ENCODE results near the gene GYG2. TPM values are rescaled to one million over a fixed set of nuclear protein-coding genes. Genes with fewer than 3 reads are reported as not detected.

Gene GYG2
- polyA plus RNA-seq, 1 of the 3 experiments (the other 2 are of a cell fraction): 1.8 TPM

DNA sequence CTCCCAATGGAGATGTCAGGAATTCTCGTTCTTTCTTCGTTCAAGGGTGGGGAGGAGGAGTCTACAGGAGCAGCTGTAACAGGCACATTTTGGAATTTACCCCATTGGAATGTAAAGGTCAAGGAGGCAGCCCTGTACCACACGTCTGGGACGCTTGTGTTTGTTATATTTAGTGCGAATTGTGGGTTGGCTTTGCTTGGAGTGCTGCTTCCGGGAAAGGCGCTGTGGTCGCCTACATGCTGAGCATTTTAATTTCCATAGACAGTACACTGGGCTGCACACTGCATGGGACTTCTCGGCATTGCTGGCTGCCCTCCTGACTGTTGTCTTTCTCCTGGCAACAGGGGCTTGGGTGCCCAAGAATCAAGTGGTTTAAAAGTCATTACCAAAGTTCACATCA, 12.8 kb downstream of the GYG2 start (continued):
- TF ChIP-seq RFX5 (IDR thresholded peaks at IDR 0.05; ENCODE audit: low read length): no peak
- no peak for TF ChIP-seq NFIC (IDR thresholded peaks at IDR 0.05; ENCODE audit: borderline replicate concordance)
- no peak for TF ChIP-seq EP300 (IDR thresholded peaks at IDR 0.05; ENCODE audit: borderline replicate concordance in 1 of 2, low read depth in 1 of 2, low read length in 1 of 2)
- TF ChIP-seq TAF1 (IDR thresholded peaks at IDR 0.05; ENCODE audit: borderline replicate concordance, low read depth, low read length): no peak

DNA sequence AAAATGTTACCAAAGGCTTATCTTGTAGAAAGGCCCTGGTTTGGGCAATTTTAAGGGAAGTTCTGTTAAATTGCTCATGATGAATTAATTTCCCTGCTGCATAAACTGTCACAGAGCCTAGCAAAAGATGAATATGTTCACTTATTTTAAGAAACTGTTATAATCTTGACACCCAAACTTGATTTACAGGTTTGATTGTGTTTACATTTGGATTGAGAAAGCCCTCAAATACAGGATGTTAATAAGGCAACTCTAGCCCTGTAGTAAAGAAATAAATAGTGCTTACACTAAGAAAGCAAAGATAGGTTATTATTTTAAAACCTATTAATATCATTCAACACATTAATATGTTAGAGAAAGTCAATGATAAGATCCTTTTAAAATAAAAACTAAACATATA, 18.3 kb downstream of the GYG2 start:
- H3K4me2 ChIP-seq: no peak overlapping the region
- H3K79me2 ChIP-seq (ENCODE audit: insufficient read depth): no peaks in the 10 kb centered on the region
- H3K4me1 ChIP-seq (ENCODE audit: control insufficient read depth in 1 of 2, insufficient read depth in 2 of 2, low read depth in 1 of 2, low read length in 1 of 2): no peaks in the 10 kb centered on the region
- TF ChIP-seq, protein P1, sequence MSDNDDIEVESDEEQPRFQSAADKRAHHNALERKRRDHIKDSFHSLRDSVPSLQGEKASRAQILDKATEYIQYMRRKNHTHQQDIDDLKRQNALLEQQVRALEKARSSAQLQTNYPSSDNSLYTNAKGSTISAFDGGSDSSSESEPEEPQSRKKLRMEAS (IDR thresholded peaks at IDR 0.05; ENCODE audit: low read depth): no peak
- TF ChIP-seq RFX5 (IDR thresholded peaks at IDR 0.05; ENCODE audit: low read length) (no peak), YY1 (IDR thresholded peaks at IDR 0.05; ENCODE audit: low read depth) (no peak)
- TF ChIP-seq, protein P2, sequence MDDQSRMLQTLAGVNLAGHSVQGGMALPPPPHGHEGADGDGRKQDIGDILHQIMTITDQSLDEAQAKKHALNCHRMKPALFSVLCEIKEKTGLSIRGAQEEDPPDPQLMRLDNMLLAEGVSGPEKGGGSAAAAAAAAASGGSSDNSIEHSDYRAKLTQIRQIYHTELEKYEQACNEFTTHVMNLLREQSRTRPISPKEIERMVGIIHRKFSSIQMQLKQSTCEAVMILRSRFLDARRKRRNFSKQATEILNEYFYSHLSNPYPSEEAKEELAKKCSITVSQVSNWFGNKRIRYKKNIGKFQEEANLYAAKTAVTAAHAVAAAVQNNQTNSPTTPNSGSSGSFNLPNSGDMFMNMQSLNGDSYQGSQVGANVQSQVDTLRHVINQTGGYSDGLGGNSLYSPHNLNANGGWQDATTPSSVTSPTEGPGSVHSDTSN (IDR thresholded peaks at IDR 0.05): no peak
- TF ChIP-seq, protein P3, sequence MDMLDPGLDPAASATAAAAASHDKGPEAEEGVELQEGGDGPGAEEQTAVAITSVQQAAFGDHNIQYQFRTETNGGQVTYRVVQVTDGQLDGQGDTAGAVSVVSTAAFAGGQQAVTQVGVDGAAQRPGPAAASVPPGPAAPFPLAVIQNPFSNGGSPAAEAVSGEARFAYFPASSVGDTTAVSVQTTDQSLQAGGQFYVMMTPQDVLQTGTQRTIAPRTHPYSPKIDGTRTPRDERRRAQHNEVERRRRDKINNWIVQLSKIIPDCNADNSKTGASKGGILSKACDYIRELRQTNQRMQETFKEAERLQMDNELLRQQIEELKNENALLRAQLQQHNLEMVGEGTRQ (IDR thresholded peaks at IDR 0.05; ENCODE audit: borderline replicate concordance, low read depth, low read length): no peak
- H4K20me1 ChIP-seq (ENCODE audit: insufficient read depth): no peaks in the 10 kb centered on the region
- ChIA-PET POLR2A (no interaction called here), CTCF (no interaction called here)
- no peak overlapping the region for H3K27ac ChIP-seq (ENCODE audit: low read depth in 2 of 2, low read length in 1 of 2)
- H3K4me3 ChIP-seq (ENCODE audit: low read depth in 2 of 2, low read length in 1 of 2): no peak overlapping the region
- no peak for DNase-seq
- H3K9me2 ChIP-seq: no peaks in the 10 kb centered on the region
- no peak overlapping the region for H3K9ac ChIP-seq
- H3K36me3 ChIP-seq (replicated peaks in 1 of 2; ENCODE audit: control insufficient read depth in 1 of 2, insufficient read depth in 2 of 2, low read length in 1 of 2): no peaks in the 10 kb centered on the region
- no peaks in the 10 kb centered on the region for H3K9me3 ChIP-seq
- H2AFZ ChIP-seq (ENCODE audit: low read depth): no peak overlapping the region
- peaks cover 6% of the 10 kb centered on the region for H3F3A ChIP-seq (replicated peaks; ENCODE audit: insufficient read depth)
- H3K27me3 ChIP-seq (ENCODE audit: insufficient read depth): no peaks in the 10 kb centered on the region; the same call in 1 of the 2 replicates

DNA sequence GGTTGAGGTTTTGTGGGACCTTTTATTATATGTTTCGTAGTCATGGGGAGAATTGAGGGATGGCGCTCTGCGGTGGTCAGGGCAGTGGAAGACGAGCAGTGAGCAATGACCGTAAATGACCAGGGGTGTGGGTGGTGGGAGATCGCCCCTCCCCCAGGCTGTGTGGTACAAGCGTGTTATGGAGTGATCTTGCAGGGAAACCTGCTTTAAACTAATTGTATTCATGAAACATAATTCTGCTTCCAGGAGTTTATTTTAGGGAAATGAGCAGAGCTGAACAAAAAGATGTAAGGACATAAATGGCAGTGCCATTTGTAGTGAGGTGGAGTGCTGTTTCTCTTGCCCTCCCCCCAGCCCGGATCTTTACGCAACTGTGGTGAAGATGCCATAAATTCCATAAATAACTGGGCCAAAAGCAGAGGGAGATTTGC, 20.2 kb downstream of the GYG2 start:
- H4K20me1 ChIP-seq (ENCODE audit: insufficient read depth): no peaks in the 10 kb centered on the region
- TF ChIP-seq FOSL2 (IDR thresholded peaks at IDR 0.05; ENCODE audit: borderline replicate concordance, low read depth) (no peak), YY1 (IDR thresholded peaks at IDR 0.05; ENCODE audit: low read depth) (no peak), SMC3 (IDR thresholded peaks at IDR 0.05; ENCODE audit: low read depth, low read length) (no peak), ELF1 (IDR thresholded peaks at IDR 0.05) (no peak), MEF2A (IDR thresholded peaks at IDR 0.05; ENCODE audit: borderline replicate concordance, low read depth) (no peak), JUND (IDR thresholded peaks at IDR 0.05) (no peak), GABPA (IDR thresholded peaks at IDR 0.05; ENCODE audit: low read depth) (no peak), TAF1 (IDR thresholded peaks at IDR 0.05; ENCODE audit: borderline replicate concordance, low read depth, low read length) (no peak), FOXM1 (IDR thresholded peaks at IDR 0.05; ENCODE audit: low read depth) (no peak), MXI1 (IDR thresholded peaks at IDR 0.05; ENCODE audit: low read depth, low read length) (no peak), CHD2 (IDR thresholded peaks at IDR 0.05; ENCODE audit: low read length, partially characterized antibody) (no peak)
- TF ChIP-seq, protein P4, sequence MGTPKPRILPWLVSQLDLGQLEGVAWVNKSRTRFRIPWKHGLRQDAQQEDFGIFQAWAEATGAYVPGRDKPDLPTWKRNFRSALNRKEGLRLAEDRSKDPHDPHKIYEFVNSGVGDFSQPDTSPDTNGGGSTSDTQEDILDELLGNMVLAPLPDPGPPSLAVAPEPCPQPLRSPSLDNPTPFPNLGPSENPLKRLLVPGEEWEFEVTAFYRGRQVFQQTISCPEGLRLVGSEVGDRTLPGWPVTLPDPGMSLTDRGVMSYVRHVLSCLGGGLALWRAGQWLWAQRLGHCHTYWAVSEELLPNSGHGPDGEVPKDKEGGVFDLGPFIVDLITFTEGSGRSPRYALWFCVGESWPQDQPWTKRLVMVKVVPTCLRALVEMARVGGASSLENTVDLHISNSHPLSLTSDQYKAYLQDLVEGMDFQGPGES (IDR thresholded peaks at IDR 0.05; ENCODE audit: low read depth, low read length): no peak
- TF ChIP-seq, protein P5, sequence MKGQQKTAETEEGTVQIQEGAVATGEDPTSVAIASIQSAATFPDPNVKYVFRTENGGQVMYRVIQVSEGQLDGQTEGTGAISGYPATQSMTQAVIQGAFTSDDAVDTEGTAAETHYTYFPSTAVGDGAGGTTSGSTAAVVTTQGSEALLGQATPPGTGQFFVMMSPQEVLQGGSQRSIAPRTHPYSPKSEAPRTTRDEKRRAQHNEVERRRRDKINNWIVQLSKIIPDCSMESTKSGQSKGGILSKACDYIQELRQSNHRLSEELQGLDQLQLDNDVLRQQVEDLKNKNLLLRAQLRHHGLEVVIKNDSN (IDR thresholded peaks at IDR 0.05; ENCODE audit: borderline replicate concordance, low read depth): no peak
- WGBS (ENCODE audit: low lambda C conversion rate): 45% methylated on average over 9 of the region's 9 CpGs
- no peak overlapping the region for H3K9ac ChIP-seq
- peak overlapping the region; percentile 40; the same call in 1 of the 2 replicates for H3K4me2 ChIP-seq
- H3K27ac ChIP-seq (ENCODE audit: low read depth in 2 of 2, low read length in 1 of 2): peak overlapping the region in 1 of 2 experiments; percentile 14; a peak in 2 of 4 replicates
- H3K4me3 ChIP-seq (ENCODE audit: low read depth in 2 of 2, low read length in 1 of 2): no peak overlapping the region
- H2AFZ ChIP-seq (ENCODE audit: low read depth): peak overlapping the region; percentile 62; the same call in 1 of the 2 replicates
- H3K9me2 ChIP-seq: no peaks in the 10 kb centered on the region
- no peak for DNase-seq
- H3K27me3 ChIP-seq (ENCODE audit: insufficient read depth): no peaks in the 10 kb centered on the region; the same call in 1 of the 2 replicates
- H3K4me1 ChIP-seq (ENCODE audit: control insufficient read depth in 1 of 2, insufficient read depth in 2 of 2, low read depth in 1 of 2, low read length in 1 of 2): no peaks in the 10 kb centered on the region
- no peaks in the 10 kb centered on the region; the same call in 1 of the 2 replicates for H3K9me3 ChIP-seq
- CTCF ChIA-PET: no interaction called here
- H3K36me3 ChIP-seq (replicated peaks in 1 of 2; ENCODE audit: control insufficient read depth in 1 of 2, insufficient read depth in 2 of 2, low read length in 1 of 2): no peaks in the 10 kb centered on the region
- peaks cover 6% of the 10 kb centered on the region for H3F3A ChIP-seq (replicated peaks; ENCODE audit: insufficient read depth)
- no peaks in the 10 kb centered on the region for H3K79me2 ChIP-seq (ENCODE audit: insufficient read depth)
- POLR2A ChIA-PET: no interaction called here

Measured in SK-N-SH (cell line).